GM18511 (cell line): ENCODE measurements around the gene LARP4B.

Source experiments
- ATAC-seq: cut with Tn5 transposase; IDR thresholded peaks from one replicate; pipeline ENCODE4 v1.9.1; 2021; ENCODE audit warnings: mild to moderate bottlenecking, moderate library complexity; ENCODE audit not compliant: unreplicated experiment

Gene LARP4B

DNA sequence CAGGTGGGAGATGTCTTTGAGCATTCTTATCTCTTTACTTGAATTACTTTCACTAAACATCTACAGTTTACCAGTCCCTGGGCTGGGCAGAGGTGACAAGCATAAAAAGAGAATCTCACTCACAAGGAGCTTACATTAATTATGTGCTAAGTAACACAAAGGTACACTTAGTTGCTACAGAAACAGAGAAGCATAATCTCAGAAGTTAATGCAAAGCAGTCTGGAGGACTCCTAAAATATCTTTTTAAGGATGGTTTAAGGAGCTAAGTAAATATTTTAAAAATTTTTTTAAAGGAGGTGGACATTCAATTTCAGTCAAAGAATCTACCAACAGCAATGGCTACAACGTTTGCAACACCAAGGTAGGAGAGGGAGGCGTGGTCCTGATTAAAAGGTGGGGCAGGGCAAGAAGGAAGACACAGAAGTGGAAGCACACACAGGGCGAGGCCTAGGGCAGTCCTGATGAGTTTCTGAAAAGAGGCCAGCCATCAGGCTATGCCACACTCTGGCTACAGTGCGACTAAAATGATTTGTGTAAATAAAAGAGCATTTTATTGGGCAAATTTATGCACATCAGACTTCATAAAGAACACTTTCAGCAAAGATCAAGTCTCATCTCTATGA is 5.3 kb downstream of the LARP4B start:
- no peak for ATAC-seq

DNA sequence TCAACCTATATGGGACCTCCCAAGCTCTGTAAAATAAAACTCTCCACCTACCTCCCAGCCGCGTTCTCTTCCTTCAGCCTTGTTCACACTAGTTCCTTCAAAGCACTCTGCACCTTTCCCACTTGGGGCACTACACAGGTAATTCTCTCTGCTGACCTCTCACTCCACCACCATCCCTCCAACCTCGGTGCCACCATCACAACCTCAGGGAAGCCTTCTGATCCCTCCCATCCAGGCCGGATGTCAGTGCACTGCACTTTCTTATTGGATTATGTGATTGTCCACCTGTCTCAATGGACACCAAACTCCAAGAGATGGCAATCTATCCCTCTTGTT is 7.0 kb downstream of the LARP4B start:
- ATAC-seq = no peak

DNA sequence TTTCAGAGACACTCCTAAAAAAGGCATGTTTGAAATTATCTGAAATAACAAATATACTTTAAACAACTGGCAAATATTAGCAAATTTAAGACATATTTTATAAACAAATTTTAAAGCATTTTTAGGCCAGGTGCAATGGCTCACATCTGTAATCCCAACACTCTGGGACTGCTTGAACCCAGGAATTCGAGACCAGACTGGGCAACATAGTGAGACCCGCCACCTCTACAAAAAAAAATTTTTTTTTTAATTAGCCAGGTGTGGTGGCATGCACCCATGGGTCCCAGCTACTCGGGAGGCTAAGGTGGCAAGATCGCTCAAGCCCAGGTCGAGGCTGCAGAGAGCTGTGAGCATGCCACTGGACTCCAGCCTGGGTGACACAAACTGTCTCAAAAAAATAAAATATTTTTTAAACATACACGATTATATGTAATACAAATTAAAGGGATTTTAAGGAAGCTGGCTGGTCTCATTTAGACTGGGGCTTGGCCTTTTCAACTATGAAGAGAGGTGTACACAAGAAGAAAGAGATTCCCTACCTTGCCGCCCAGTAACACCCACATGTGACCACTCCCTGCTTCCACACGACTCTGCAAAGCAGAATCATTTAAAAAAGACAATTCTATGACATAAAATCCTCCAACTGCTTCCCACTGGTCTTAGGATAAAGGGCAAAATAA is 7.5 kb downstream of the LARP4B start:
- ATAC-seq = no peak

DNA sequence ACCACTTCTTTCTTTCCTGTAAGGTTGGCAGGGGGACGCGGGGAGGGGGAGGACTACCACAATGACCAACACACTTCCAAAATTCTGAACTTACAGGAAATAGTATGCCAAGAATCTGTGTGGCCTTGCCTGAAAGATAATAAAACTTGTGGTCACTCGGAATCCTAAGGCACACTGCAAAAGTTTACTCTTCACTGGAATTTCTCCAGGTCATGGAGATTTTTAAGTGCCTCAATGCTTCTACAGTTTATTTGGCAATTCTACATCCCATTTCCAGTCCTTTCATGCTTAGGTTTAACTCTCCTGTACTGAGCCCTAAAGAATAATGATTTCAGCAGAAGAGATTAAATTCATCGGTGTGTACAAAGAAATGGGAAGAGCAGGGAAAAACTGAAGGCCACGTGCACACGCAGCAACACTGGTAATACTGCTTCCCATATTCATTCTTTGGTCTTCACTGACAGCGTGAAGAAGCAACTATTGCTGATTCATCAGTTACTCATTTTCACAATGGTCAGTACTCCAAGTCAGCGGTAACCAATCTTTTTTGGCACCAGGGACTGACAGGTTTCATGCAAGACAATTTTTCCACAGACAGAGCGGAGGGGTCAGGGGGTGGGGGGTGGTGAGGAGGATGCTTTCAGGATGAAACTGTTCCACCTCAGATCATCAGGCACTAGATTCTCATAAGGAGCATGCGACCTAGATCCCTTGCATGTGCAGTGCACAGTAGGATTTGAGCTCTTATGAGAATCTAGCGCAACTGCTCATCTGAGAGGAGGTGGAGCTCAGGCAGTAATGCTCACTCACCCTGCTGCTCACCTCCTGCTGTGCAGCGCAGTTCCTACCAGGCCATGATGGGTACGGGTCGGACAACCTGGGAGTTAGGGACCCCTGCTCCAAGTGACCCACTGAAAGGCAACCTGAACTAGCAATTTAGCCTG is 9.8 kb downstream of the LARP4B start:
- no peak for ATAC-seq

DNA sequence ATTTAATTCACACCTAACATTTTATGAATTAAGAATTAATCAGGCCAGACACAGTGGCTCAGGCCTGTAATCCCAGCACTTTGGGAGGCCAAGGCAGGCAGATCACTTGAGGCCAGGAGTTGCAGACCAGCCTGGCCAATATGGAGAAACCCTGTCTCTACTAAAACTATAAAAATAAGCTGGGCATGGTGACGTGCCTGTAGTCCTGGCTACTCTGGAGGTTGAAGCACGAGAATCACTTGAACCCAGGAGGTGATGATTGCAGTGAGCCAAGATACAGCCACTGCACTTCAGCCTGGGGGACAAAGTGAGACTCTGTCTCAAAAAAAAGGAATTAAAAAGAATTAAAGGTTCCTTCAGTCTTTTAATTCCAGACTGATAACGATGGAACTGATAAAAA is 11.1 kb downstream of the LARP4B start:
- no peak for ATAC-seq

DNA sequence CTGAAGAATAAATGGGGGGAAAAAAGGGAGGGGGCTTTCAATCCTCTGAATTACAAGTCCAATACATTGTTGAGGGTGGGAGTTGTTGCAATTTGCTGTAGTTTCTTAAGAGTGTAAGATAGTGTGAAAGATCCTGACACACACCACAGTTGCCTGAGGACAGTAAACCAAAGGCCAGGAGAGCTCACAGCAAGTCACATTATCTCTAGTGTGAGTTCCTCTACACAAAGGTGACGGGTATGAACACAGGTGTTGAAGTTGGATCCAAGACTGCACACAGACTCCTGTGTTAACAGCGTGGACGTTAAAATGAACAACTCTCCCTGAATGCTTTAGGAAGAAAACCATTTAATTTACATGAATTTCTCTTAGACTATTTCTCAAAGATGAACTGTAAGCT is 12.0 kb downstream of the LARP4B start:
- ATAC-seq = no peak

DNA sequence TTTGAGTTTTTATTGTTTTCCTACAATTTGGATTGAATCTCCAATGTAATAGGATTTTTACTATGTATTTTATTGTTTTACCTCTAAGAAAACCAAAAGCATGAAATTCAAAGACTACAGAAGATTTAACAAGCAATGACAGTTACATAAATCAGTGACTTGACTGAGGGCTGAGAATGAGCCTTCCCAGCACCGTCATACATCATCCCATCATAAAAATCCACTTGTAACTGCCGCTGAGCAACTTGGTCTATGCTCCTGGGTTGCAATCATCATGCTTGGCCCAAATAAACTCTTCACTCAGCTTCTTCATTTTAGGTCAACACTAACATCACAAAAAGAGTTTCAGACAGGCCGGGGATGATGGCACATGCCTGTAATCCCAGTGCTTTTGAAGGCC is 13.5 kb downstream of the LARP4B start:
- ATAC-seq = no peak

DNA sequence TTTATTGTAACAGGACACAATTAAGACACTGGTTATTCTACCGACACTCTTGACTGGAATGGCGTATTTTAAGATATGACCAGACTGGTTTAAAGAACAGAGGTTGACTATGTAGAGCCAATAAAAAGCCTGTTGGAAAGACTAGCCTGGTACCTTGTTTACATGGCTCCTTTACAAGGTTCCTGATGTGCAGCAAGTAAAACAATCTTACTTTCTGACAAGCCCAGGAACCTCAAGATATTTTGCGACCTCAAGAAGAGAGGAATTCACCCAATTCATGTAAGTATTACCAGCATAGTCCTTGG is 14.1 kb downstream of the LARP4B start:
- no peak for ATAC-seq

DNA sequence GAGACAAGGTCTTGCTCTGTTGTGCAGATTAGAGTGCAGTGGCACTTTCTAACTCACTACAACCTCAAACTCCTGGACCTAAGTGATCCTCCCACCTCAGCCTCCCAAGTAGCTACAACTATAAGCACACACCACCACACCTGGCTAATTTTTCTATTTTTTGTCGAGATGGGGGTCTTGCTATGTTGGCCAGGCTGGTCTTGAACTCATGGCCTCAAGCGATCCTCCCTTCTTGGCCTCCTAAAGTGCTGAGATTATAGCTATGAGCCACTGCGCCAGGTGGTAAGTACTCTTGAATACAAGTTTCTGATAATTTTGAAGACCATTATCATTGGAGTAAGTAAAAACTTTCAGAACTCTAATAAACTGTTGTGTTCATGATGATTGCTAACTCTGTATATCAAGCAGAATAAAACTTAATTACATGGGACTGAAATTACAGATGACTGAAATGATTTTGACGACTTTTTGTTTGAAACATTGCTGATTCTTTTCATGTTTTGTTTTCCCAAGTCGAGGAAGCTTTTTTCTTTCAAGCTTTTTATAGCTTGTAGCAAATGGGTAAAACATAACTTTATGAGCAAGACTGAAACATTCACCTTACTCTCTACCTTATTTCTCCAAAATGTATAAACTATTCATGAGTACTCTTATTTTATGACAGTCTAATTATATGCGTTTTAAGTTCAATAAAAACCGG is 14.6 kb downstream of the LARP4B start:
- no peak for ATAC-seq

DNA sequence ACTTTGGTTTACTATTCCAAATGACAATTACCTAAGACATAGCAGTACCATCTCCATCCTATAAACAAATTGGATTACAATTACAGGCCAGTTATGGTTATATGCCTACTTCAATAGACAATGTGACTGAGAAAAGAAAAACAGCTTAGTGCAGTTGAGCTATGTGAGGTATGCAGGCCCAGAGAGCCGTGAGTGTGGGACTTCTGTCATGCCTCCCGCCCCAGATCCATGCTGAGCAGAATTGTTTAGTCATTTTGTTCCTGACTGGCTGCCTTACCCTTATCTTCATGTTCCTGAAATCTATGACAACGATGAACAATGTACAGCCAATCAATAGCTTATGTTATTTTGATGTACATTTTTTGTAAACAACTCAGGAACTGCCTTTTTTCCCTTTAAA is 21.7 kb downstream of the LARP4B start:
- no peak for ATAC-seq

DNA sequence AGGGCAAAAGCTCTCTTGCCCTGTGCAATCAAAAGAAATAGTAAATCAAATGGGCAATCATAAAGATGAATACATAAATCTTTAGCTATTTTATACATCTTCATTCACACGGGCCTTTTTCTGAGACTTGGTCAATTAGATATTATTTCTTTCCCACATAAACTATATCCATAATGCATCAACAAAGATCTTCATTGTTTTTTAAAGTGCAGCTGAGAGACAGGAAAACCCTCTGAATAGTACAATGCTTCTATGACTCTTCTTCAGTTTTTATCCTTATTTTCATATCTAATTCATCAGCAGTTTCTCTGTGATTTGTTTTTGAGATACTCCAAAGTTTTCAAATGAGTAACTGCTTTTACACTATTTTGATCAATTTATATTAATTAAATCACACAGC is 25.5 kb downstream of the LARP4B start:
- no peak for ATAC-seq

DNA sequence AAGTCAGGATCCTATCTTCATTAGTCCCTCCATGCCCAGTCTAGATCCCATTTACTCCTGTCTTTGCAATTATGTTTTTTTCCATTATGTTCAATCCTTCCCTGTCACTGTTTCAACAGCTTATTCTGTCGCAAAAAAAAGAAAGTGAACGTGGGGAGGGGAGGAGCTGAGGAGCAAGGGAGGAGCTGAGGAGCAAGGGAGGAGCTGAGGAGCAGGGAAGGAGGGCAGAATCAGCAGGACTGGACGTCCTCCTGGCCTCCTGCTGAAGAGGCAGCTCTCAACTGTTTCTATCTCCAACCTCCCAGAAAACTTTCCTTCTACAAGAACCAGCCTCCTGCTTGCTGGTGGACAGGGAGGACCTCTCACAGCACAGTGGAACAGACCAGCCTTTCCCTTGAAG is 26.0 kb downstream of the LARP4B start:
- ATAC-seq = no peak

DNA sequence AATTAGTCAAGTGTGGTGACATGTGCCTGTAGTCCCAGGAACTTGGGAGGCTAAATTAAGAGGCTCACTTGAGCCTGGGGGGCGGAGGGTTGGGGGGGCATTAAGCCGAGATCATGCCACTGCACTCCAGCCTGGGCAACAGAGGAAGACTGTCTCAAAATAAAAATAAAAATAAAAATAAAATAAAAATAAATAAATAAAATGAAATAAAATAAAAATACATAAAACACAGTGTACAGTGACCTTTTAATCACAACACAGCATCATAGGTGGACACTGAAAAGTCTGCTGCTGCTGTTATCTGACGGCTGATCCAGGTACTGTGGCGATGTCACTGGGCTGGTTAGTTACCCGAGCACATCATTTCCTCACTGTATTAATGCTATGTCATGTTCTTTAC is 27.1 kb downstream of the LARP4B start:
- ATAC-seq = no peak

DNA sequence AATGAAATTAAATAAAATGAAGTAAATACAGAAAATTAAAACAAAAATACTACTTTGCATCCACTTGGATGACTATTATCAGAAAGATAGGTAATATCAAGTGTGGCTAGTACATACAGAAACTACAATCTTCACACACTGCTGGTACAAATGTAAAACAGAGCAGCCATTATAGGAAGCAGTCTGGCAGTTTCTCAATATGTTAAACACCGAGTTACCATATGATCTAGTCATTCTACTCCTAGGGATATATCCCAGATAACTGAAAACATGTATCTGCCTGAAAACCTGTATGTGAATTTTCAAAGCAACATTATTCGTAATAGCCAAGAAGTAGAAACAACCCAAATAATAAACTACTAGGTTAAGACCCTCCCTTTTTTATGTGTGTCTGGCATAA is 33.4 kb downstream of the LARP4B start:
- no peak for ATAC-seq

DNA sequence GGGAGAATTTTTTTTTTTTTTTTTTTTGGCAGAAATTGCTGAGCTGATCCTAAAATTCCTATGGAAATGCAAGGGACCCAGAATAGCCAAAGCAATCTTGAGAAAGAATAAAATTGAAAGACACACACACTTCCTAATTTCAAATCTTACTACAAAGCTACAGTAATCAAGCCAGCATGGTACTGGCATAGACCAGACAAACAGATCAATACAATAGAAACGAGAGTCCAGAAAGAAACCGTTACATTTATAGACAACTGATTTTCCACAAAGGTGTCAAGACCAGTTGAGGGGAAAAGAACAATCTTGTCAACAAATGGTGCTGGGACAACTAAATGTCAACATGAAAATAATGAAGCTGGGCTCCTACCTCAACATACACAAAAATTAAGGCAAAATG is 34.5 kb downstream of the LARP4B start:
- no peak for ATAC-seq

DNA sequence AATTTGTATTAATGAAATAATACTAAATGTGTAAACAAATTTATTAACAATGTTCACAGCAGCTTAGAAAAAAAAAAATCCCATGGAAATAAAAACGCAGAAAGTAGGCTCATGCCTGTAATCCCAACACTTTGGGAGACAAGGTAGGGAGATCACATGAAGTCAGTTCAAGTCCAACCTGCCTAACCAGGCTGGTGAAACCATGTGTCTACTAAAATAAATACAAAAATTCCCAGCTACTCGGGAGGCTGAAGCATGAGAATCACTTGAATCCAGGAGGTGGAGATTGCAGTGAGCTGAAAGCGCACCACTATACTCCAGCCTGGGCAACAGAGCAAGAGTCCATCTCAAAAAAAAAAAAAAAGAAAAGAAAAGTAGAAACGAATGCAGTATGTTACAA is 36.2 kb downstream of the LARP4B start:
- no peak for ATAC-seq

DNA sequence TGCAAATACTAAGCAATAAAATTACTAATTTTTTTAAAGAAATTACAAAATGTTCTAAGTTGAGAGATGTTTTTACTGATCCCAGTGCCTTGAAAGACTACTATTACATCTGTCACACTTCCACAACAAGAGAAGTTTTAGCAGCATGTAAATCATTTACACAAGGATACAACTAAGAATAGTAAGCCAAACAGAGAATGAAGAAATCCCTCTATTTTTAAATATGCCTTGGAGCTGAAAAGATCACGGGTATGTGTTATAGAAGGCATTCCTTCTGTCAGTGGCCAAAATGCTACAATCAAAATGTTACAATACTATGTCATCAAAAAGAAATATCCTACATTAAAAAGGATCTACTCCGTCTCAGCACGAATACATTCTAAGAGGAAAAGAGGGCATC is 52.6 kb downstream of the LARP4B start:
- no peak for ATAC-seq

DNA sequence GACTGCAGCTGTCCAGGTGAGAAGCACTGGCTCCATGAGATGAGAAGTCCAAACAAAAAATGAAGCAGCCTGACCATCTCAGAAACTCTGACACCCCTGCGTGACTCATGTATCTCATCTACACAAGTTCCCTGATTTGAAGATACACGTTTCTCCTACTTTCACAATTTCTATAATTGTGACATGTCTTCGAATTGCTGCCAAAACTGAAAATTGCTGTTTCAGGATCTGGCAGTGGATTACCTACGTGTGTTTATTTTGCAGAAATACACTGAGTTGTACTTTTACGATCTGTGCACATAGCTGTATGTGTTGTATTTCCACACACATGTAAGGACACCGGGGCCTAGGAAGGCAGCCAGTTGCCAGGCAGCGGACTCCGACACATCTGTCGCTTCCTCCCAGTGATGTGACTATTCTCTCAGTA is 53.2 kb downstream of the LARP4B start:
- no peak for ATAC-seq

DNA sequence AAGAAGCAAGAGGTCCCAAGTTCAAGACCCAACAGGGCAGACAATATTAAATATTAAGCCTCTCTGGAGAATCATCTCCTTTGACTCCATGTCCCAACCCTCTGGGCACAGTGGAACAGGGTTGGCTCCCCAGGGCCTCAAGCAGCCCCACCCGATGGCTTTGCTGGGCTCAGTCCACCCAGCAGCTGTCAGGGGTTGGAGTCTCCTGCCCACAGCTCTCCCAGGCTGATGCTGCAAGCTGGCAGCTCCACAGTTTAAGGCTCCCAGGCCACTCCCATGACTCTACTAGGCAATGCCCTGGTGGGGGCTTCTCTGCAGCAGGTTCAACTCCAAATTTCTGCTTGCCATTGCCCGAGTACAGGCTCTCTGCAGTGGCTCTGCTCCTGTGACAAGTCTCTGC is 55.1 kb downstream of the LARP4B start:
- no peak for ATAC-seq

DNA sequence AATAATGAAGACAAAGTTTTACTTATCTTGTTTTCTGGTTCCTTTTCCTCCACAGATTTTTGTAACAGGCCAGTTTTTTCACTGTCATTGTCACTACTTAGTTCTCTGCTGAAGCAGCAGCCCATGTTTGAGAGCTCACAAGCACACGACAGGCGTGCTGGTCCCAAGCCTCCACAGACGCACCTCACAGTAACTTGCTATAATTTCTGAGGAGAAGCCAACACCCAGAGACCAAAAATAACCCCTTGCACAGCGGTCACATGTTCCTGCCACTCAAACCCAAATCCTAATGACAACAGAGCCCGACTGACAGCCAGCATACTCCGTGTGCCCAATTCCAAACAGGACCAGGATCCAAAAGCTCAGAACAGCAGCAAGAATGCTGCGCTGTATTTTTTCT is 58.5 kb downstream of the LARP4B start:
- ATAC-seq = no peak

DNA sequence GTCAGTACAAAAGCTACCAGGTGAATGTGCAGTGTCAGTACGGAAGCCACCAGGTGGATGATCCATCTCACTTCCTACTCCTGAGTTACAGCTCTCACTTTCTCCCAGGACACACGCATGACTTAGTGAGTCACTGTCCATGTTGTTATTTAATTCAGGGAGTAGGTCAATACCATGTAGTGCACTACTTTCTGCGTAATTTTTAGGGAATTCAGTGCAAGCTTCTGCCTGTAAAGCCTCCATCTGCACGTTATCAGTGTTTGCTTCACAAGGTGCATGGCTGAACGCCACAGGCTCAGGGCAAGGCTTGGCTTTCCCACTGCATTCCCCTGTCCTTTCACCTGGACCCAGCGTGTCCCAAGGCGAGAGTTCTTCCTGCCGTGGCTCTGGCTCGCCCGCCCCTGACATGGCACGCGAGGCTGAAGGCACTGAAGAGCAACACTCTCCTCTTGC is 59.5 kb downstream of the LARP4B start:
- ATAC-seq = no peak
